Measurements from ENCODE around the gene RBM12. TPM values are rescaled to one million over a fixed set of nuclear protein-coding genes. Genes with fewer than 3 reads are reported as not detected.

The RBM12 gene
- total and polyA plus RNA-seq, 8 donors, result 69.5 to 103 (median 85.5) TPM

GRCh38 chr20:35606127-35606526, 58.6 kb downstream of the RBM12 start:
- H3K27ac ChIP-seq, result no peak overlapping the region
- DNase-seq, result no peak
- H3K4me1 ChIP-seq, result peaks cover 4 to 13% of the 10 kb centered on the region in 2 donors
- intact Hi-C loops (cut with DNase I), result no loop called here
- H3K36me3 ChIP-seq, result no peaks in the 10 kb centered on the region
- H3K9me3 ChIP-seq, result no peaks in the 10 kb centered on the region
- H3K27me3 ChIP-seq, result peaks cover 4 to 13% of the 10 kb centered on the region in 2 donors
- no peak for TF ChIP-seq CTCF (IDR thresholded peaks at IDR 0.05)
- no peak for ATAC-seq
- H3K4me3 ChIP-seq, result no peak overlapping the region

DNA sequence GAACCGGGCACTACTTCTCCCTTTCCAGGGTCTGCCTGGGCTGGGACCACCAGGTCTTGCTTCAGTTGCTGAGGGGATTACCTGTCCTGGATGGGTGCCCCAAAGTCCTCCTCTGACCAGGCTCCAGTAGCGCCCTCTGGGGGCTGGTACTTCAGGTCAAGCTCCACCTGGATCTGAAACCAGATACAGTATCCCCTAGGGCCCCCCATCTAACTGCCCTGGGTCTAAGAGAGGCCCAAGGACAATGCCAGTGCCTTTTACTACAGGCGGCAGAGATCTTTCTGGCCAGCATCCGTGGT, 60.3 kb downstream of the RBM12 start:
- no peaks in the 10 kb centered on the region for H3K9me3 ChIP-seq
- peaks cover 10 to 30% of the 10 kb centered on the region in 2 donors for H3K27me3 ChIP-seq
- H3K36me3 ChIP-seq, result no peaks in the 10 kb centered on the region
- DNase-seq, result no peak
- no peak for ATAC-seq
- no peak overlapping the region for H3K4me3 ChIP-seq
- TF ChIP-seq CTCF (IDR thresholded peaks at IDR 0.05), result no peak
- intact Hi-C loops (cut with DNase I), result no loop called here
- H3K27ac ChIP-seq, result no peak overlapping the region
- peaks cover 10 to 20% of the 10 kb centered on the region in 2 donors for H3K4me1 ChIP-seq

DNA sequence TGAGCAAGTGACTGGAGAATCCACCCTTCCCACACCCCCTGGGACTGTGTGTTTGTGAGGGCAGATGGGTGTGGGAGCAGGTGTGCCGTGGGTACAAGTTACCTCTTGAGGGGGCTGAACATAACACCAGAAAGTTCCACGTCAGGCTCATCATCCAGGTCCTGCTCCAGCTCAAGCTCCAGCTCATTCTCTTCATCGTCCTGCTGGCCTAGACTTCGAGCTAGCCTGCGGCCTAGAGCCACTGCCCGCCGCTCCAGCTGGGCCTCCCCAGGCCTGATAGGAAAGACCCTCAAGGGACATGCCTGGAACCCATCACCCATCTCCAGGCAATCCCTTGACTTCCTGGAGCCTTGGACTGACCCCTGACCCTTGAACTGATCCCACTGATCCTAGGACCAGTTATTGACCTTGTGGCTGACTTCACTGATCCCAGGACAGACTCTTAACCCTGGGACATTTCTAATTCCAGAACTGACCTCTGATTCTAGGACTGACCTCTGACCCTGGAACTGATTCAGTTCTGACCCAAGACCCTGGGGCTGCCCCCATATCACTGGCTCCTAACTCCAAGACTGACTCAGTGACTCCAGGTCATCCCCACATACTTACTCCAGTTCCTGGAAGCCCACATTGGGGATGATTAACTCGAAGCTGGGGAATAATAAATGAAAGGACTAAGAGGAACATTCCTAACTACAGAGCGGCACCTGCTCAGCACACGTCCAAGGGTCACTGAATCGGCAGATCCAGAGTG, 60.8 kb downstream of the RBM12 start:
- intact Hi-C loops (cut with DNase I), result no loop called here
- Histone ChIP-seq H3K4me3 (no peak overlapping the region), H3K27ac (no peak overlapping the region), H3K9me3 (no peaks in the 10 kb centered on the region), H3K36me3 (no peaks in the 10 kb centered on the region), H3K27me3 (peaks cover 10 to 33% of the 10 kb centered on the region in 2 donors), H3K4me1 (peaks cover 10 to 20% of the 10 kb centered on the region in 2 donors)
- no peak for TF ChIP-seq CTCF (IDR thresholded peaks at IDR 0.05)
- no peak for DNase-seq
- no peak for ATAC-seq

- no peak overlapping the region for H3K4me3 ChIP-seq
- no peak overlapping the region for H3K27ac ChIP-seq
- ATAC-seq (no peak), DNase-seq (no peak)
- TF ChIP-seq CTCF (IDR thresholded peaks at IDR 0.05), result no peak
- no peaks in the 10 kb centered on the region for H3K9me3 ChIP-seq
- intact Hi-C loops (cut with DNase I), result no loop called here
- H3K27me3 ChIP-seq, result peaks cover 10 to 33% of the 10 kb centered on the region in 2 donors
- H3K4me1 ChIP-seq, result peaks cover 10 to 20% of the 10 kb centered on the region in 2 donors
- no peaks in the 10 kb centered on the region for H3K36me3 ChIP-seq
Measured at GRCh38 chr20:35602851-35603495, 61.7 kb downstream of the RBM12 start.

DNA sequence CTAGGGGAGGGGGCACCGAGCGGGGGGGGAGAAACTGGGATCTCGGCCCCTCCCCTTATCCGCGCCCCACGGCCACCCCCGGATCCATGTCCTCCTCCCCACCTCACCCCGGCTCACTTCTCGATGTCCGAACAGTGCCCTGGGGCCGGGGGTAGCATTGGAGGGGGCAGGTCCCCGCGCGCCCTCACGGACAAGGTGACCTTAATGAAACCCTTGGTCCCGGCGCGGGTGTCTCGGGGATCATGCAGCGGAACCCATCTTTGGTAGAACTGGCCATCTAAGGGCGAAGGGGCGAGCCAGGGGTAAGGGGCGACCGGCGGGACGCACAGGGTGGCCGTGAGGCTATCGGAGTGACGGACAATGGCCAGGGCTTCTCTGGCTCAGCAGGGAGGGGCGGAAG, 62.7 kb downstream of the RBM12 start:
- intact Hi-C loops (cut with DNase I), result no loop called here
- peak overlapping the region; percentile 13 to 37 for H3K4me3 ChIP-seq
- H3K27ac ChIP-seq, result no peak overlapping the region
- H3K27me3 ChIP-seq, result peaks cover 10 to 33% of the 10 kb centered on the region in 2 donors
- TF ChIP-seq CTCF (IDR thresholded peaks at IDR 0.05), result no peak
- no peaks in the 10 kb centered on the region for H3K36me3 ChIP-seq
- ATAC-seq, result no peak
- no peak for DNase-seq
- H3K9me3 ChIP-seq, result no peaks in the 10 kb centered on the region
- H3K4me1 ChIP-seq, result peaks cover 10 to 20% of the 10 kb centered on the region in 2 donors

All from left lung (tissue), 10 donors.